Activated CD4-positive, alpha-beta T cell treated with anti-CD3 and anti-CD28 coated beads, Interleukin-10, Interleukin-2, amounts not matched to agents 100 ng/mL and 50 ng/mL, durations not matched to agents 16 hours and 8 hours (primary cell): ENCODE results near the gene AAK1.
"Not testable (repeated sequence)": the region's sequence is repeated elsewhere in the genome, so short reads cannot be mapped to it uniquely, and the experiment has no call there.

Experiments used
- DNase-seq: peaks from one replicate; pipeline ENCODE4 v3.0.0-alpha.2; 2020

Gene AAK1

DNA sequence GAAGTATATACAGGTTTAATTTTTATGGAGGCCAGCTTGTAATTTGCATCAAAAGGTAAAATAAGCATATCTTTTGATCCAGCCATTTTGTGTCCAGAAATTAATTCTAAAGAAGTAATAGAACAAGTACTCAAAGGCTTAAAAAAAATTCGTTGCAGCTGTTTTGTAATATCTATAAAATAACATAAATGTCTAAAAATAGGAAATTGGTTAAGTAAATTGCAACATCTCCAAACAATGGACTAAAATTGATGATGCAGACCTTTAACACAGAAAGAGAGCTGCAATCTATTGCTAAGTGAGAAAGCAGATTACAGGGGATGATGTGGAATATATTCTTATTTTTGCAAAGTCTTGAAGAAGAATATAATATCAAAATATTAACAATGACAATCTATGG is 19.4 kb downstream of the AAK1 start:
- no peak for DNase-seq

DNA sequence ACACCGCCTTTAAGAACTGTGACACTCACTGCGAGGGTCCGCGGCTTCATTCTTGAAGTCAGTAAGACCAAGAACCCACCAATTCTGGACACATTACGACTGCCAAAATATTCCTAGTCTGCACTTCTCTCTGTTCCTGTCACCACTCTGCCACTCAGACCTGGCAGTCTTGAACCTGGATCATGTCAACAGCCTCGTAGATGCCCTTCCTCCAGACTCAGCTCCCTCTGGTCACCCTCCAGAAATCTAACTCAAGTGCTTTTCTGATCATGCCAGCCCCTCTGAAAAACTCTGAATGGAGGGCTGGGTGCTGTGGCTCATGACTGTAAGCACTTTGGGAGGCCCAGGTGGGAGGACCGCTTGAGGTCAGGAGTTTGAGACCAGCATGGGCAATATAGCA is 20.3 kb downstream of the AAK1 start:
- no peak for DNase-seq

DNA sequence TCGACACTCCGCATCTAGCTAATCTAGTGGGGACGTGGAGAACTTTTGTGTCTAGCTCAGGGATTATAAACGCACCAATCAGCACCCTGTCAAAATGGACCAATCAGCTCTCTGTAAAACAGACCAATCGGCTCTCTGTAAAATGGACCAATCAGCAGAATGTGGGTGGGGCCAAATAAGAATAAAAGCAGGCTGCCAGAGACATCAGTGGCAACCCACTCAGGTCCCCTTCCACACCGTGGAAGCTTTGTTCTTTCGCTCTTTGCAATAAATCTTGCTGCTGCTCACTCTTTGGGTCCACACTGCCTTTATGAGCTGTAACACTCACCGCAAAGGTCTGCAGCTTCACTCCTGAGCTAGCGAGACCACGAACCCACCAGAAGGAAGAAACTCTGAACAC is 20.7 kb downstream of the AAK1 start:
- not testable (repeated sequence) for DNase-seq

DNA sequence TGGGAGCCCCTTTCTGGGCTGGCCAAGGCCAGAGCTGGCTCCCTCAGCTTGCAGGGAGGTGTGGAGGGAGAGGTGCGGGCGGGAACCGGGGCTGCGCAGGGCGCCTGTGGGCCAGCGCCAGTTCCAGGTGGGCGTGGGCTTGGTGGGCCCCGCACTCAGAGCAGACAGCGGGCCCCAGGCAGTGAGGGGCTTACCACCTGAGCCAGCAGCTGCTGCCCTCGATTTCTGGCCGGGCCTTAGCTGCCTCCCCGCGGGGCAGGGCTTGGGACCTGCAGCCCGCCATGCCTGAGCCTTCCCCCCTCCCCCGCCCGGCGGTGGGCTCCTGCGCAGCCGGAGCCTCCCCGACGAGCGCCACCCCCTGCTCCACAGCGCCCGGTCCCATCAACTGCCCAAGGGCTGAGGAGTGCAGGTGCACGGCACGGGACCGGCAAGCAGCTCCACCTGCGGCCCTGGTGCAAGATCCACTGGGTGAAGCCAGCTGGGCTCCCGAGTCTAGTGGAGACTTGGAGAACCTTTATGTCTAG is 21.5 kb downstream of the AAK1 start:
- not testable (repeated sequence) for DNase-seq

DNA sequence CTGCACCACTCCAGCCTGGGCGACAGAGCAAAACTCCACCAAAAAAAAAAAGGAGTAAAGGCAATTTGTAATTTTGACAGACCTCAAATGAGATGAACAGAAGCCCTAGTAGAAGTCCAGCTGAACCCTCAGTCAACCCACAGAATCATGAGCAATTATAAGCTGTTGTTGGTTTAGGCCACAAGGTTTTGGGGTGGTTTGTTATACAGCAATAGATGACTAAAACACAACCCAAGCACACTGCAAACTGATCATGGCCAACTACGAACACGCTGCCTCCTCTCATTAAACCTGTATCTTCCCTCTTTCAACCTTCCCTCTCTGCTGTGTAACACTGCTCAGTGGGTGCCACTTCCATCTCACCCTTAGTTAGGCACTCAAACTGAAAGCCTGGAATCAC is 22.1 kb downstream of the AAK1 start:
- DNase-seq, result no peak

DNA sequence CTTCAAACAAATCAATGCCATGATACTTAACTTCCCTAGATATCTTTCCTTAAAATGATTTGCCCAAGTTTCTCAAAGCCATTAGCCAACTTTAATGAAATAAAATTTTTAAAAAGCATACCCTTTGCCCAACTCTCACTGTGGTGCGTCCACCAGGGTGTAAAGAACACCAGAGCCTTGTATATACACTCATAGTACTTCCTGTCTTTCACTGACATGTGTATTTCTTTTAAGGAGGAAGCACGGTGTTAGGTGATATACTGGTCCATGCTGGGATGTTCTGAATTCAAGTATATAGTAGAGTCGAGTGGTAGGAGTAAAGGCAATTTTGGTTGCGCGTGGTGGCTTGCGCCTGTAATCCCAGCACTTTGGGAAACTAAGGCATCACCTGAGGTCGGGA is 22.7 kb downstream of the AAK1 start:
- no peak for DNase-seq

DNA sequence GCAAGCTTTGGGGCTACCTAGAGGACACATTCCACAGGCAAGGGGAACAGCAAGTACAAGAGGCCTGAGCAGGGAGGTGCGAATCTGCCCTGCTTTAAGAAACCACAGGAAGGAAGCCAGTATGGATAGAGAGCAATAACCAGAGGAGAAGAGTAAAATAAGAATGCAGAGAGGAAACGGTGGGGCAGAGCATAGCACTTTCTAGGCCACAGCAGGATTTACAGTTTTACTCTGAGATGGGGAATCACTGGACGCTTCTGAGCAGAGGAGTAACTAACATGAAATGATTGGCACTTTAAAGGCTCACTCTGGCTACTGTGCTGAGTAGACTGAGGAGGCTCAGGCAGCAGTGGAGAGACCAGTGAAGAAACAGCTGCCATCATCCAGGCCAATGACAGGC is 23.8 kb downstream of the AAK1 start:
- DNase-seq, result peak; percentile 85

DNA sequence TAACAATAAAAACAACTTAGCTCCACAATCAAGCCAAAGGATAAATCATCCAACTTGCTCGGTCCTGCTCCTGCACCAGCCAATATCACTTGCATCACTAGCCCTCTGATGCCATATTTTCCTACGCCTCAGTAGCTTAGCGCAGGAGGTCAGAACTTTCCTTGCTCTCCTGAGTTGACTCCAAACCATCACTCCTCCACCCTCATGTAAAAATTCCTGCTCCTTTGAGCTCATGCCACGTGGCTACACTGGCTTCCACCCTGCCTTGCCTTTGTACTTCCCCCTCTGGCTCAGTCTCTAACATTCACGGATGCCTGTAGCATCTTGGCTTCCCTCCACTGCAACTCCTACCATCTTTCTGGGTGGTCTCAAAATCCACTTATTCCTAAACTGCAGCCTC is 25.2 kb downstream of the AAK1 start:
- DNase-seq, result no peak

- no peak for DNase-seq
Measured at GRCh38 chr2:69617744-69618143, 25.8 kb downstream of the AAK1 start.

GRCh38 chr2:69616755-69617154 is 26.8 kb downstream of the AAK1 start:
- peak; percentile 64 for DNase-seq

DNA sequence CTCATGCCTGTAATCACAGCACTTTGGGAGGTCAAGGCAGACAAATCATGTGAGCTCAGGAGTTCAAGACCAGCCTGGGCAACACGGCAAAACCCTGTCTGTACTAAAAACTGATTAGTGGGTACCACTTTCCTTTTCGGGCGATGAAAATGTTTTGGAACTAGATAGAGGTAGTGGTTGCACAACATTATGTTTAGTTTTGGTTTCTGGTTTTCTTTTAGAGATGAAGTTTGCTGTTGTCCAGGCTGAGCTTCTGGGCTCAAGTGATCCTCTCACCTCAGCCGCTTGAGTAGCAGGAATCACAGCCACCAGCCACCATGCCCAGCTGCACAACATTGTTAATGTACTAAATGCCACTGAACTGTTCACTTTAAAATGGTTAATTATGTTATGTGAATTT is 27.6 kb downstream of the AAK1 start:
- no peak for DNase-seq

GRCh38 chr2:69615078-69615625 is 28.4 kb downstream of the AAK1 start:
- DNase-seq, result no peak

- DNase-seq, result no peak
Measured at GRCh38 chr2:69612707-69613106, 30.8 kb downstream of the AAK1 start.

DNA sequence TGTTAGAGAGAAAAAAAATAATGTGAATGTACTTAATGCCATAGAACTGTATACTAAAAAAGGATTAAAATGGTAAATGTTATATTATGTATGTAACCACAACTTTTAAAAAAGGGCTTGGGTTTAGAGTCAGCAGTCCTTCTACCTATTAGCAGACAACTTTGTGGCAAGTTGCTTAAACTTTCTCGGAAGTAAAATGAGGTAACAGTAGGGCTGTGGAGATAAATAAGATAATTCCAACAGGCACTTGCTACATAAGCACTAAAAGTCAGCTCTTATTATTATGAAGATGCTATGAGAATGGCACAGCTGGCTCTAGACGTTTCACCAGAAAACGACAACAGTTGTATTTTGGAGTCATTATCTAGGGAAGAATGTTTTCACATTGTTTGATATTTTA is 31.3 kb downstream of the AAK1 start:
- DNase-seq, result no peak

DNA sequence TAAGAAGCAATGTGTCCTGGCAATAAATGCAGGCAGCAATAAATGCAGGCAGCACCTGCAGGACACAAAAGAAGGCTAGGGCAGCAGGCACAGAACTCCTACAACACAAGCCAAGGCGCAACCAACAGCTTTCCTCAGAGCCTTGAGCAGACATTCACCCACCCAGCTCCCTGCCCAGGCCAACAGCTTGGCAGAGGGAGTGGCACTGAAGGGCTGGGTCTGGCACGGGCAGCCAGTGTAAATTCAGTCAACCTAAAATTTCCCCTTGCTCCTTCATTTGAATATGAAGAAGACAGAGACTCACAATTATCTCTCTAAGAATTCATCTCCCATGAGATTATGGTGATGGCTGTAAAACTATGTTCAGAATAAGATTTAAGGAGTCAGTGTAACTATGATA is 35.4 kb downstream of the AAK1 start:
- no peak for DNase-seq

DNA sequence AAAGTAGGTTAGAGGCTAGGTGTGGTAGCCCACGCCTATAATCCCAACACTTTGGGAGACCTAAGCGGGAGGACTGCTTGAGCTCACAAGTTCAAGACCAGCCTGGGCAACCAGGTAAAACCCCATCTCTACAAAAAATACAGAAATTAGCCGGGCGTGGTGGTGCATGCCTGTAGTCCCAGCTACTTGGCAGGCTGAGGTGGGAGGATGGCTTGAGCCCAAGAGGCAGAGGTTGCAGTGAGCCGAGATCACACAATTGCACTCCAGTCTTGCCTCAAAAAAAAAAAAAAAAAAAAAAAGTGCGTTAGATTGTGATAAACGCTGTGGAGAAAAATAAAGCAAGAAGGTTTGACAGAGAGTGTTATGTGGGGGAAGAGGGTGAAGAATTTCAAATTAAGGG is 36.8 kb downstream of the AAK1 start:
- DNase-seq, result not testable (repeated sequence)

DNA sequence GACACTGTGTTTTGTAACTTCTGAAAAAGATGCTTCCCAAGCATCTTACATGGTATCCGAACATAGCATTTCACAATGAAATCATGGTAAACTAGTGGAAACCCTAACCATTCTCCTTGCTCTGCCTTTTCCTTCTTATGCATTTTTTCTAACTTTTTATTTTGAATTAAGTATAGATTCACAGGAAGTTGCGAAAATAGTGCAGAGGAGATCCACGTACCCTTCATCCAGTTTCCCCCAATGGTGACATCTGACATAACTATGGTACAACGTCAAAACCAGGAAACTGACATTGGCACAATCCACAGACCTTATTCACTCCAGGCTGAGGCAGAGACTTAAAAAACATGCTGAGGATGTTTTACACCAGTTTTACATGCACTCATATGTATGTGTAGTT is 38.3 kb downstream of the AAK1 start:
- DNase-seq, result no peak

DNA sequence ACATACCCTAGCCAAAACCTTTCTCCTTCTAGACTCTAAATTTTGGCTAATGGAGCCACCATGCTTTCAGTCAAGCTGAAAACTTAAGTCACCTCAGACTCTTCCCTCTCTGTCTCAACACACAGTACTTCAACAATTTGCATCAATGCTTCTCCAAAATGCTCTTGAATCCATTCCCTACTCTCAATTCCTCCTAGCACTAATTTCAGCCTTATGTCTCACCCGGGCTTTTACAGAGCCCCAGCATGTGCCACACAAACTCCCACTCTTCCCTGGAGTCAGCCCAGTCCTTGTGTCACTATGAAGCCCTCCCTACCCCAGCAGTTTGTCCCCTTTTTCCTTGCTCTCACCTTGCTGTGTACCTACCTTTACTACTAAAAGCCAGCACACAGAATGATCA is 38.7 kb downstream of the AAK1 start:
- no peak for DNase-seq

GRCh38 chr2:69604026-69604678 is 39.4 kb downstream of the AAK1 start:
- no peak for DNase-seq

DNA sequence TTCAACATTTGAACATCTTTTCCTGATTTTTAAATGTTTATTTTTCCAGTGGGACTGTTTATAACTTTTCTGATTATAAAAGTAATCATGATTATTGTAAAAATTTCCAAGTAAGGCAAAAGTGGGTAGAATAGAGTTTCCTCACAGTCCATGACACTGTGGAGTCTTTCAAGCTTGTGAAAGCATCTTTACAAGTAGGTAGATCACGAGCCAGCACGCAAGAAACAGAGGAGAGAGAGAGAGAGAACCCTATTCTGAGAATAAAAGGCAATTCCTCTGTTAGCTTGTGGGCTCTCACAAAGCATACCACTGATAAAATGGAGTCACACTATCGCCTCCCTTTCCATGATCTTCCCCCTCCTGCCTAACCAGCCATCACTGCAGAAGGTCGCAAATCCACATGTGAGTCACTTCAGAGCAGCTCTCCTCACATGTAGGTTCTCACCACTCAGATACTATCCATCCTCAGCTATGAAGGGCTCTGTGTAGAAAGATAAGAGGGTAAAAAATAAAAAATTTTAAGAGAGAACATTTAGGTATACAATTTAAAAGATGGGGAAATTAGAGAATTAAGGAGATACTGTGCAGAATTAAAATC is 40.3 kb downstream of the AAK1 start:
- DNase-seq, result no peak

- DNase-seq, result peak; percentile 79
Measured at GRCh38 chr2:69601179-69601612, 42.3 kb downstream of the AAK1 start.

- DNase-seq, result peak; percentile 87
Measured at GRCh38 chr2:69600425-69600824, 43.1 kb downstream of the AAK1 start.

DNA sequence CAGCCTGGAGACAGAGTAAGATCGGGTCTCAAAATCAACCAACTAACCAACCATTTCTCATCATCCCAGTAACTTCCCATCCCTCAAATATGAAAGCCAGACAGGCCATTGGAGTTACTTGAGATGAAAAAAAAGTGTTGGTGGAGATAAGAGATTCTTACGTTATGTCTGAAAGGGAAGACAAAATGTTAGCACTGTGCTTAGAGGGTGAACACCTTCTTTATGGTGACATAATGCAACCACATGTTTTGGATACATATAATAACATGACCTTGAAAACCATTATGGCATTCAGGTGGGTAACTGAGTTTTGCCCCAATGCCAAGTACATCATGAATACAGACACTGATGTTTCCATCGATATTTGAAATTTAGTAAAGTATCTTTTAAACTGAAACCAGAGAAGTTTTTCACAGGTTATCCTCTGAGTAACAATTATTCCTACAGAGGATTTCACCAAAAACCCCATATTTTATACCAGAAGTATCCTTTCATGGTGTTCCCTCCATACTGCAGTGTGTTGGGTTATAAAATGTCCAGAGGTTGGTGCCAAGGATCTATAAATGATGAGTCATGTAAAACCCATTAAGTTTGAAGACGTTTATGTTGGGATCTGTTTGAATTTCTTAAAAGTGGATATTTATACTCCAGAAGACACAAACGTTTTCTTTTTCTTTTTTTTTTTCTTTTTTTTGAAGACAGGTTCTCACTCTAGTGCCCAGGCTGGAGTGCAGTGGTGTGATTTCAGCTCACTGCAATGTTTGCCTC is 45.5 kb downstream of the AAK1 start:
- no peak for DNase-seq

GRCh38 chr2:69597105-69597504 is 46.4 kb downstream of the AAK1 start:
- no peak for DNase-seq
